Lung (tissue), 12 donors: ENCODE results near the gene RAB3GAP1. TPM values are rescaled to one million over a fixed set of nuclear protein-coding genes. Genes with fewer than 3 reads are reported as not detected.

Experiments
- ATAC-seq: fragments of 200-7000 bp; cut with Tn5 transposase; one replicate; pipeline ENCODE4 v1.9.1; 2020; ENCODE audit warnings: moderate number of reproducible peaks; ENCODE audit not compliant: insufficient read depth, low FRiP score
- DNase-seq, 3 donors: peaks; one replicate each; pipeline ENCODE4 v3.0.0-alpha.2; 2013 to 2017
- H3K27ac ChIP-seq, 2 donors: one replicate each; pipeline ENCODE4 v1.5.1; 2013; ENCODE audit warnings: mild to moderate bottlenecking in 2 of 2, moderate library complexity in 2 of 2, control low read depth in 1 of 2, inconsistent platforms in 1 of 2, low read depth in 1 of 2, low read length in 1 of 2
- H3K27me3 ChIP-seq, 3 donors: one replicate each; pipeline ENCODE4 v1.5.1; 2013; ENCODE audit warnings: low read length in 2 of 3; ENCODE audit not compliant: control insufficient read depth in 3 of 3, insufficient read depth in 3 of 3
- H3K36me3 ChIP-seq, 4 donors: one replicate each; pipeline ENCODE4 v1.5.1; 2013; ENCODE audit warnings: low read length in 4 of 4, mild to moderate bottlenecking in 1 of 4, moderate library complexity in 1 of 4; ENCODE audit not compliant: control insufficient read depth in 4 of 4, insufficient read depth in 4 of 4
- H3K4me1 ChIP-seq, 5 donors: one replicate each; pipeline ENCODE4 v1.5.1; 2013; ENCODE audit warnings: low read length in 5 of 5, mild to moderate bottlenecking in 2 of 5, moderate library complexity in 1 of 5; ENCODE audit not compliant: control insufficient read depth in 5 of 5, insufficient read depth in 5 of 5
- H3K4me3 ChIP-seq: one replicate; pipeline ENCODE4 v1.5.1; 2013; ENCODE audit warnings: mild to moderate bottlenecking, control low read depth, moderate library complexity
- H3K9ac ChIP-seq, 2 donors: one replicate each; pipeline ENCODE4 v1.5.1; 2013; ENCODE audit warnings: low read length in 2 of 2, control low read depth in 1 of 2; ENCODE audit not compliant: insufficient read depth in 1 of 2
- H3K9me3 ChIP-seq, 4 donors: one replicate each; pipeline ENCODE4 v1.5.1; 2013; ENCODE audit warnings: low read length in 3 of 4, mild to moderate bottlenecking in 1 of 4, moderate library complexity in 1 of 4; ENCODE audit not compliant: control insufficient read depth in 4 of 4, insufficient read depth in 3 of 4
- CTCF ChIP-seq: IDR thresholded peaks from 2 replicates; pipeline ENCODE4 v1.5.1; 2012; ENCODE audit warnings: mild to moderate bottlenecking; ENCODE audit errors: control extremely low read depth, extremely low read depth
- WGBS, 2 donors: extraction: QIAGEN DNeasy Blood & Tissue Kit; methylation state at CpG; one replicate each; pipeline ENCODE4 v1.1.7; 2013; 5-methylcytosine and 5-hydroxymethylcytosine counted together
- polyA plus RNA-seq, 2 donors: library from polyadenylated mRNA; stranded (reverse); fragments of 200-250 nt; gene quantifications; one replicate each; pipeline ENCODE4 v1.2.1, GENCODE V29; 2013
- total RNA-seq, 2 donors: library from RNA; depleted of rRNA in 1 of 2; stranded (reverse); fragments of >200 nt in 1 of 2; gene quantifications; one replicate each; pipeline ENCODE4 v1.2.1, GENCODE V29; 2014 to 2021
- donor health status: control.
- donor health status: control.
- donor health status: Bipolar disorder and iron deficiency.
- donor health status: healthy.
- donor health status: DM: yes; HTN: yes; CAD: no.

RAB3GAP1 gene
- total and polyA plus RNA-seq, 4 donors: 15.2 to 107 (median 25.4) TPM

- TF ChIP-seq CTCF: no peak
- Histone ChIP-seq H3K4me3 (no peak overlapping the region), H3K36me3 (no peaks in the 10 kb centered on the region), H3K4me1 (peaks cover 0 to 11% (median 5%) of the 10 kb centered on the region in 5 donors), H3K9ac (no peak overlapping the region), H3K27ac (no peak overlapping the region), H3K9me3 (no peaks in the 10 kb centered on the region), H3K27me3 (no peaks in the 10 kb centered on the region)
- ATAC-seq: no peak
- 68 to 77% methylated on average over 2 of the region's 2 CpGs for WGBS, 2 donors
- peak in 2 of 3 donors; percentile 23 to 52 for DNase-seq
Measured at GRCh38 chr2:135208016-135208415, 155.9 kb downstream of the RAB3GAP1 start.

- WGBS, 2 donors: 86% methylated on average over 2 of the region's 2 CpGs
Measured at GRCh38 chr2:135212757-135213156, 160.7 kb downstream of the RAB3GAP1 start.

GRCh38 chr2:135218426-135218825, 166.3 kb downstream of the RAB3GAP1 start:
- no peak for TF ChIP-seq CTCF
- ATAC-seq (no peak), DNase-seq (no peak)
- H3K27me3 ChIP-seq: no peaks in the 10 kb centered on the region
- 96 to 97% methylated on average over 2 of the region's 2 CpGs for WGBS, 2 donors
- no peaks in the 10 kb centered on the region for H3K36me3 ChIP-seq
- H3K9ac ChIP-seq: no peak overlapping the region
- H3K27ac ChIP-seq: no peak overlapping the region
- H3K4me3 ChIP-seq: no peak overlapping the region
- H3K9me3 ChIP-seq: peaks cover 0 to 2% (median 0%) of the 10 kb centered on the region in 4 donors
- H3K4me1 ChIP-seq: no peaks in the 10 kb centered on the region

More at GRCh38 chr2:135212757-135213156, 160.7 kb downstream of the RAB3GAP1 start:
- Histone ChIP-seq H3K9me3 (peaks cover 0 to 2% (median 0%) of the 10 kb centered on the region in 4 donors), H3K27ac (no peak overlapping the region), H3K4me3 (no peak overlapping the region), H3K9ac (no peak overlapping the region), H3K27me3 (no peaks in the 10 kb centered on the region), H3K36me3 (no peaks in the 10 kb centered on the region), H3K4me1 (peaks cover 0 to 5% (median 2%) of the 10 kb centered on the region in 5 donors)
- ATAC-seq (no peak), DNase-seq (peak in 2 of 3 donors; percentile 34 to 53)
- no peak for TF ChIP-seq CTCF

GRCh38 chr2:135219226-135219625, 167.1 kb downstream of the RAB3GAP1 start:
- no peaks in the 10 kb centered on the region for H3K4me1 ChIP-seq
- no peak for ATAC-seq
- H3K9me3 ChIP-seq: peaks cover 0 to 2% (median 0%) of the 10 kb centered on the region in 4 donors
- no peak overlapping the region for H3K9ac ChIP-seq
- 100% methylated on average over 1 of the region's 1 CpG for WGBS, 2 donors
- DNase-seq: no peak
- no peak for TF ChIP-seq CTCF
- H3K36me3 ChIP-seq: no peaks in the 10 kb centered on the region
- H3K27ac ChIP-seq: no peak overlapping the region
- no peak overlapping the region for H3K4me3 ChIP-seq
- H3K27me3 ChIP-seq: no peaks in the 10 kb centered on the region
